Measurements from ENCODE around the gene ABTB2.

- TF ChIP-seq CTCF (IDR thresholded peaks at IDR 0.05), result no peak
- no peak for TF ChIP-seq POLR2AphosphoS5 (IDR thresholded peaks at IDR 0.05)
- no peak for TF ChIP-seq POLR2A (IDR thresholded peaks at IDR 0.05)
Measured at GRCh38 chr11:34317036-34317360, 40.8 kb downstream of the ABTB2 start.

All from upper lobe of left lung (tissue), 4 donors.